CD4-positive, alpha-beta T cell treated with Interleukin-4 for 4 hours (primary cell): ENCODE results near the gene CD14.
"Not testable (repeated sequence)": the region's sequence is repeated elsewhere in the genome, so short reads cannot be mapped to it uniquely, and the experiment has no call there.

Experiments
- DNase-seq: peaks from one replicate; pipeline ENCODE4 v3.0.0-alpha.2; 2020

Gene CD14

DNA sequence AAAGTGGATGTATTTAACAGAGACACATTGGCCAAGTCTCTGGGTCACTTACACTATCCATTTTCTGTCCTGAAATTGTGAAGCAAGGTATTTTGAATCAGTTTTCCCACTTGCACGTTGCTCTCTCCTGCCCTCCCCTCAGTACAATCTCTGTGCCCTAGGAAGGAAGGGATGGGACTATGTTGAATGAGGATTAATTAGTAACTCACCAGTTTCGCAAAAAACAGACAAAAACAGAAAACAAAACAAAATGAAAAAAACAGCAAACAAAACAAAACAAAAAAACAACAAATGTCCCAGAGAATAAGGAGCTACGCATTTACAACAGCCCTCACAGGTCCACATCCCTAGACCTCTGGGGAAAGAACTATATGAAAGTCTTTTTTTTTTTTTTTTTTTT is 1.1 kb upstream of the CD14 start:
- DNase-seq, result no peak

DNA sequence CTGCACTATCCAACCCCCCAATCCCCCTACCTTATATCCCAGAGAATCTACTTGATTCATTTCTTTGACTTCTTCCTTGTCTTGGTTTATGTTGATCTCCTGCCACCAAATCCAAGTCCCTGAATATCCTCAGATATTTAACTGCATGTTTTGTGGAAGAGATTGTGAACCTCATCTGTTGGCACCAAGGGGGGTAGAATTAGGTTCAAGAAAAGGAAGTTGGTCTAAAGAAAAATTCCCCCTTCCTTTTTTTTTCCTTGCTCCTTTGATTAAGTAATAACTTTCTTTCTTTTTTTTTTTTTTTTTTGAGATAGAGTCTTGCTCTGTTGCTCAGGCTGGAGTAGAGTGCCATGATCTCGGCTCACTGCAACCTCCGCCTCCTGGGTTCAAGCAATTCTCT is 526 bp upstream of the CD14 start:
- no peak for DNase-seq

DNA sequence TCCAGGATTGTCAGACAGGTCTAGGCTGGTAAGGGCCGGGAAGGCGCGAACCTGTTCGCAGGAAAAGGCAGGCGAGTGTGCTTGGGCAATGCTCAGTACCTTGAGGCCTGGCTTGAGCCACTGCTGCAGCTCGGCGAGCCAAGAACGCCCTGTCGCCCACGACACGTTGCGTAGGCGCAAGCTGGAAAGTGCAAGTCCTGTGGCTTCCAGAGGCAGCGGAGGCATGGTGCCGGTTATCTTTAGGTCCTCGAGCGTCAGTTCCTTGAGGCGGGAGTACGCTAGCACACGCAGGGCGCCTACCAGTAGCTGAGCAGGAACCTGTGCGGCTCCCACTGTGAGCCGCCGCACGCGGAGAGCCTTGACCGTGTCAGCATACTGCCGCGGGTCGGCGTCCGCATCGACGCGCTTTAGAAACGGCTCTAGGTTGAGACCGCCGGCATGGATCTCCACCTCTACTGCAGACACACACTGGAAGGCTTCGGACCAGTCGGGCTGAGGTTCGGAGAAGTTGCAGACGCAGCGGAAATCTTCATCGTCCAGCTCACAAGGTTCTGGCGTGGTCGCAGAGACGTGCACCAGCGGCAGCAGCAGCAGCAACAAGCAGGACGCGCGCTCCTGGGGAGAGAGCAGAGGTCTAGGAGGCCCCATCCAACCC is 482 bp downstream of the CD14 start:
- DNase-seq, result peak; percentile 22

DNA sequence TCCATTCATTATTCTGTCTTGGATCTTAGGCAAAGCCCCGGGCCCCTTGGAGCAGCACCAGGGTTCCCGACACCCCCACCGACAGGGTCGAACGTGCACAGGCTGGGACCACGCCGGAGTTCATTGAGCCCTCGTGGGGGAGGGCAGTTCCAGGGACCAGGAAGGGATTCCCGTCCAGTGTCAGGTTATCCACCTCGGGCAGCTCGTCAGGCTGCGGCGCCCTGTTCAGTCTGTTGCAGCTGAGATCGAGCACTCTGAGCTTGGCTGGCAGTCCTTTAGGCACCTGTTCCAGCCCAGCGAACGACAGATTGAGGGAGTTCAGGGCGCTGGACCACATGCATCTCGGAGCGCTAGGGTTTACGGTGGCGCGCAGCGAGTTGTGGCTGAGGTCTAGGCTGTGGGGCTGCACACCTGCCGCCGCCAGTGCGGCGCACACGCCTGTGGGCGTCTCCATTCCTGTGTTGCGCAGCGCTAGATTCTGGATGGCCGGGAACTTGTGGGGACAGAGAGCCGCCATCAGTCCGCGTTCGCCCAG is 1.1 kb downstream of the CD14 start:
- DNase-seq, result peak; percentile 18

DNA sequence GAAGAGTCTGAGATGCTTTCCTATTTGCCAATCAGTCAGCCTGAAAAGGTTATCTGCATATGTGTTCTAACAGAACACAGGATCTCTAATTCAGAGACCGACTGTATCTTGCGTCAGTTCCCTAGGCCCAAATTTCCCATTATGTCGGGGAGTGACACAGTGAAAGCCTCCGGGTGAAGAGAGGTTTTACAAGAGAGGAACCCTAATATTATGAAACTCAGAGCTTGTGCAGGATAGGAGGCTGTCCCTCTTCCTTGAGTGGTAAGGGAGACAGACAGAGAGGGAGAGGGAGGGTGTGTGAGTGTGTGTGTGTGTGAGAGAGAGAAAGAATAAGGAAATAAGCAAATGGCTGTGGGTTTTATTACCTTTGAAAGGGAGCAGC is 1.9 kb downstream of the CD14 start:
- peak; percentile 11 for DNase-seq

DNA sequence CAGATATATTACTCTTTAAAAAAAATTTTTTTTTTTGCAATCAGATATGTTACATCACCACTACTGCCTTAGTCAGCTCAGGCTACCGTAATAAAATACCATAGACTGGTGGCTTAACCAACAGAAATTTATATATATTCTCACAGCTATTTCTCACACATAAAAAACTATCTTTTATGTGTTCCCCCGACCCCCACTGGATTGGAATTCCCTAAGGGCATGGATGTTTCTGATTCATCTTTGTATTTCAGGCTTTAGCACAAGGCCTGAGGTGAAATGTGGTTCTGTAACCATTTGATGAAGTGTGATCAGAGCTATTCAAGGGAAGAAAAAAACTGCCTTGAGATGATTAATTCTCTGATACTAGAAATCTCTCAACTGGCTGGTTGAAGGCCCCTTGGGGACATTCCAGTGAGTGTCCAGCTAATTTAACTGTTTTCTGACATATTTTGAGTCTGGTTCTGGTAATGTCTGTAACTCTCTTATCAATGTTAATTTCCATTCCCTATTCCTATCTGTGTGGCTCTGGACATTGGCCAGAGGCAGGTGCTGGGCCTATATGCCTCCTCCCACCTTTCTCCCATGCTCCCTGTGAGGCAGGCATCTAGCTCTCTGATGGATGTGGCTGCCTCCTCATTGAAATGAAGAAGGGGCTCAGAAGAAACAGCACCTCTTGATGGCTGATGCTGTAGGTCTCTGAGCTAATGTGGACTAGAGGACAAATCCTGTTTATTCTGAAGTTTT is 2.5 kb downstream of the CD14 start:
- no peak for DNase-seq

DNA sequence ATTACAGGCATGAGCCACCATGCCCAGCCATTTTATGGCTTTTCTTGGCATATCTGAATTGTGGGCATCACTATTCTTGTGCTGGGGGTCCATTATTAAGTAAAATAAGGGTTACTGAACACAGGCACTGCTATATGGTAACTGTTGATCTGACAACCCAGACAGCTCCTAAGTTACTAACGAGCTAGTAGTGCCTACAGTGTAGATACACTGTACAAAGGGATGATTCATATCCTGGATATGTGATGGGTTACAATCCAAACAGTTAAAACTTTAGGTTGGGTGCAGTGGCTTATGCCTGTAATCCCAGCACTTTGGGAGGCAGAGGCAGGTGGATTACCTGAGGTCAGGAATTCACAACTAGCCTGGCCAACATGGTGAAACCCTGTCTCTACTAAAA is 4.3 kb downstream of the CD14 start:
- DNase-seq, result no peak

DNA sequence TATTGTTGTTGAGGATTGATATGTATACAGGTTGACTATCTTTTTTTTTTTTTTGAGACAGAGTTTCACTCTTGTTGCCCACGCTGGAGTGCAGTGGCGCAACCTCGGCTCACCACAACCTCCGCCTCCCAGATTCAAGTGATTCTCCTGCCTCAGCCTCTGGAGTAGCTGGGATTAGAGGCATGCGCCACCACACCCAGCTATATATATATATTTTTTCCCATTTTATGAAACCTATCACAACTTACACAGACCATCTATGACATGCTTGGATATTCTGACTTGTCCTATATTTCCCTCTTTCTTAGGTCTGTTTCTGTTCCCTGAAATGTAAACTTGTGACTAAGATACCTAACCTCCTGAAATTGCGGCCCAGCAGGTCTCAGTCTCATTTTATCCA is 5.0 kb downstream of the CD14 start:
- no peak for DNase-seq

DNA sequence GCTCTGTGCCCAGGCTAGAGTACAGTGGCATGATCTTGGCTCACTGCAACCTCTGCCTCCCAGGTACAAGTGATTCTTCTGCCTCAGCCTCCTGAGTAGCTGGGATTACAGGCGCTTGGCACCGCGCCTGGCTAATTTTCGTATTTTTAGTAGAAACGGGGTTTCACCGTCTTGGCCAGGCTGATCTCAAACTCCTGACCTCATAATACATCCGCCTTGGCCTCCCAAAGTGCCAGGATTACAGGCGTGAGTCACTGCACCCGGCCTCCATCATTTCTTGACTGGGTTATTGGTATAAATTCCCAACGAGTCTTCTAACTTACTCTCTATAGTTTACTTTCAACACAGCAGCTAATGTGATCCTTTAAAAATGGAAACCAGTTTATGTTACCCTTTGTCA is 8.1 kb downstream of the CD14 start:
- DNase-seq, result not testable (repeated sequence)

DNA sequence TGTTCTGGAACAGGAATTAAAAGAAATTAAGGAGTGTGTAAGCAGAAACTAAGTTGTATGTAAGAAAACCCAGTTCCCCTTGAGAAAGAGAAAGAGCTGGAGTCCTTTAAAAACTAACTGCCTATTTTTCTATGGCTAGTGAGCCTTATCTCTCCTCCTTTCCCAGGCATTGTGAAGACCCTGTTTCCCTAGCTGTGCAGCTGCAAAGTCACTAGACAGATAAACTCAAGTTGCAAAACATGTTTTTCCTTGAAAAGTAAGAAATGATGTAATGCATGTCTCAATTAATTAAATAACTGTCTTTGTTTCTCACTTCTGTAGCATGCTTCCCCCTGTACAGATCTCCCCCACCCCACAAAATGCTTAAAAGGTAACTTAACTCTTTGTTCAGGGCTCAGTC is 9.9 kb downstream of the CD14 start:
- DNase-seq, result not testable (repeated sequence)

DNA sequence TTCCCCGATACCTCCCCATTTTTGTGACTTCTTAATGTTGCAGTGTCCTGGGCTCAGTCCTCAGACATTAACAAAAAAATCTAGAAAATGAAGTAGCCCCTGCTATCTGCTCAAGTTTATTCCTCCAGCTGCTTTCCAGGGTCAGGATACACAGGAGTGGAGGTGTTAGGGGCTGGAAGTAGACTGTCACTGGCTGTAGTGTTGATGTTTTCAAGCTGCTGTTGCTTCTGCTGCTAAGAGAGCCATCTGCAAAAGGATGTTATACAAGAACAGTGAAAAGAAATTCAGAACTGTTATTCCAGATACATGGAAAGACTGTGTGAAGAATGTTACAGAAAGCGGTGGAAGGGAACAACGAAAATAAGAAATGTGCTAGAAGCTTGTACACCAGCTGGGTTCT is 10.7 kb downstream of the CD14 start:
- DNase-seq, result no peak

DNA sequence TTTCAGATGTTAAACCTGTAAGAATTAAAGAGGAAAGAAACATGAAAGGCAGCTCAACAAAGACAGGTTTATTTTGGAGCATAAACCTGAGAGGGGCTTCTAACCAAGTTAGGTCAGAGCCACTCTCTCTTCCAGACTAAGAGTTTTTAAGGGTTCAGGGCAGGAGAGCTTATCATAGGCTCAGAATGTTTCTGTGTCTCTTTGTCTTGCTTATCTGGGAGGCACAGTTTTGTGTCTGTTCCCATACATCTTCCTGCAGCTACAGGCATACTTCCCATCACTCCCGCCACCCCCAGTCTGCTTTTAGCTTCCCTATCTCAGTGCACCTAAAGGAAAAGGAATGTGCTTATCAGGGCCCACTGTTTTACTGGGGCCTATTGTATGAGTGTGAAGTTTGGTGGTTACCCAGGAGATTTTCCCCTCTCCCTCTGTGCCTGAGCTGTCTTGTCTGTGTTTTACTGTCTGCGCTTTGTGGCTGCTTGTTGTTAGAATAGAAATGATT is 21.9 kb downstream of the CD14 start:
- DNase-seq, result no peak

DNA sequence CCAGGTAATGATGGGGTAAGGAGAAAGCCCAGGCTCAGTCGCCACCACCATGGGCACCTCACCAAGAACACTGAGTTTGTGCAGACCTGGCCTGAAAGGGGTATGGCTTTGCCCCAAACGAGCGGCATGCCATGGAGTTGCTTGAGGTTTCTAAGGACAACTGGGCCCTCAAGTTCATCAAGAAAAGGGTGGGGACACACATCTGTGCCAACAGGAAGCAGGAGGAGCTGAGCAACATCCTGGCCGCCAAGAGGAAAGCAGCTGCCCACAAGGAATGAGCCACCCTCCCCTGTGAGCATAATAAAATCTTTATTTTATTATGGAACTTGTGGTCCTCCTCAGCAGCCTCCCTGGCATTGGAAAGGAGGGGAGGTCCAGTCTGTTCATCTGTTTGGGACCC is 23.8 kb downstream of the CD14 start:
- no peak for DNase-seq

DNA sequence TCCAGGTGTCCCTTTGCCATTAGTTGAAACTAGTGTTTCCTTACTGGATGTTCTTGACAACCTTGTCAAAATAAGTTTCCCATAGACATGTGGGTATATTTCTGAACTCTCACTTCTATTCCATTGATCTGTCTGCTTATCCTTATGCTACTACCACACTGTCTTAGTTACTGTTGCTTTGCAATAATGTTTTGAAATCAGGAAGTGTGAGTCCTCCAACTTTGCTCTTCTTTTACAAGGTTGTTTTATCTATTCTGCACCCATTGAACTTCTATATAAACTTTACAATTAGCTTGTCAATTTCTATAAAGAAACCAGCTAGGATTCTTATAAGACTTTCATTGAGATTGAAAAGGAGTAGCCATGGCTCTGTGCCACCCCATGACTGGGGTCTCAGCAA is 24.3 kb downstream of the CD14 start:
- no peak for DNase-seq

DNA sequence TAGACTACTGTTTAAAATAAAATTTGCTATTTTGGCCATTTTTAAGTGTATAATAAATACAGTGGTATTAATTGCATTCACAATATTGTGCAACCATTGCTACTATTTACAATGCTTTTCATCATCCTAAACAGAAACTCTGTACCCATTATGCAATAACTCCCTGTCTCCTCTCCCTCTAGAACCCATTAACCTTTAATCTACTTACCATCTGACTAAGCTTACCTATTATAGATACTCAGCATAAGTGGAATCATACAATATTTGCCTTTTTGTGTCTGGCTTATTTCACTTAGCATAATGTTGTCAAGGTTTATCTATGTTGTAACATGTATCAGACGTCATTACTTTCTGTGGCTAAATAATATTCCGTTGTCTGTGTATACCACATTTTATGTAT is 25.9 kb downstream of the CD14 start:
- DNase-seq, result no peak

DNA sequence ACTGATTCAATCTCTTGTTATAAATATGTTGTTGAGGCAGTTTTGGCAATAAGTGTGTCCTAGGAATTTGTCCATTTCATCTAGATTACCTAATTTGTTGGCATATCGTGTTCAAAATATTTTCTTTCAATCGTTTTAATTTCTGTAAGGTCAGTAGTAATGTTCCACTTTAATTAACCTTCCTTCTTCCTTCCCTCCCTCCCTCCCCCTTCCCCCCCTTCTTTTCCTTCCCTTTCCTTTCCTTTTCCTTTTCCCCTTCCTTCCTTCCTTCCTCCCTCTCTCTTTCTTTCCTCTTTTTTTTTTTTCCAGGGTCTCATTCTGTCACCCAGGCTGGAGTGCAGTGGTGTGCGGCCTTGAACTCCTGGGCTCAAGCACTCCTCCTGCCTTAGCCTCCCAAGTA is 27.1 kb downstream of the CD14 start:
- DNase-seq, result no peak

DNA sequence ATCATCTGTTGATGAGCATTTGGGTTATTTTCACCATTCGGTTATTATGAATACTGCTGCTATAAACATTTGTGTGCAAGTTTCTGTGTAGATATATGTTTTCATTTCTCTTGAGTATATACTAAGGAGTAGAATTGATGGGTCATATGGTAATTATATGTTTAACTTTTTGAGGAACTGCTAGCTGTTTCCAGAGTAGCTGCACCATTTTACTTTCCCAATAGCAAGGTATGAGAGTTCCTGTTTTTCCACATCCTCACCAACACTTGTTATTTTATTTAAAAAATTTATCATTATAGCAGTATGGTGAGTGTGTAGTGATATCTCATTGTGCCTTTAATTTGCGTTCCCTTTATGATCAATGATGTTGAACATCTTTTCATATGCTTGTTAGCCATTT is 29.2 kb downstream of the CD14 start:
- no peak for DNase-seq

DNA sequence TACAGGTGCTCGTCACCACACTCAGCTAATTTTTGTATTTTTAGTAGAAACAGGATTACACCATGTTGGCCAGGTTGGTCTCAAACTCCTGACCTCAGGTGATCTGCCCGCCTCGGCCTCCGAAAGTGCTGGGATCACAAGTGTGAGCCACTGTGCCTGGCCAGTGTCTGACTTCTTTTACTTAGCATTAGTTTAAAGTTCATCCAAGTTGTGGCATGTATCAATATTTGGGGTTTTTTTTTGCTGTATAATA is 29.6 kb downstream of the CD14 start:
- DNase-seq, result not testable (repeated sequence)

DNA sequence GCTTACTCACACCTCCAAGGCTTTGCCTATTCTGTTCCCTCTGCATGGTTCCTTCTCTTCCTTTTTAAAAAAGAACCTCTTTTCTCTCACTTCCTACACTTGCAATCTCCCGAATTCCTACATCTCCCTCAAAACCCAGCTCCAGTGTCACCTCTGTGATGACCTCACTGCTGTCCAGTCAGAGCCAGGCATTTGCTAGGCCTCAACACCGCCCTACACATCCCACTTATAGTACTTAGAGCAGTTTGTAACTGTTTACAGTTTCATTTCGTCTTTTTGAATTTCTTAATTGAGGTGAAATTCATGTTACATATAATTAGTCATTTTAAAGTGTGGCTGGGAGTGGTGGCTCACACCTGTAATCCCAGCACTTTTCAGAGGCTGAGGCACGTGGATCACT is 30.8 kb downstream of the CD14 start:
- DNase-seq, result no peak

DNA sequence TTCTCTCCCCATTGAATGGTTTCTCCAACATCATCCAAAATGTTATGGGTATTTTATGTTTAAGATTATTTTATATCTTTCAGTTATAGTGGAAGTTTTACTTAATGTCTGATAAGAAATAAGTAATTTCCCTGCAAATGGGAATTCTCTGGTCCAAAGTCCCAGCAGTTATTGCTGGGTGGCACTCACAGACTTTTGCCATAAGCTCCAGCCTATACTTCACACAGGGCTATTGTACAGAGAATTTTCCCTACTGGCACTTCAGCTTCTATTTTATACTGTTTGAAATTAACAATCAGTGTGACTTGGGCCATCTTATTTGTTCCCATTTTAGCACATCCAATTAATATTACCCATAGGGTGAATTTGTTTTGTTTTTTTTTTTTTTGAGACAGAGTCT is 32.9 kb downstream of the CD14 start:
- DNase-seq, result no peak

DNA sequence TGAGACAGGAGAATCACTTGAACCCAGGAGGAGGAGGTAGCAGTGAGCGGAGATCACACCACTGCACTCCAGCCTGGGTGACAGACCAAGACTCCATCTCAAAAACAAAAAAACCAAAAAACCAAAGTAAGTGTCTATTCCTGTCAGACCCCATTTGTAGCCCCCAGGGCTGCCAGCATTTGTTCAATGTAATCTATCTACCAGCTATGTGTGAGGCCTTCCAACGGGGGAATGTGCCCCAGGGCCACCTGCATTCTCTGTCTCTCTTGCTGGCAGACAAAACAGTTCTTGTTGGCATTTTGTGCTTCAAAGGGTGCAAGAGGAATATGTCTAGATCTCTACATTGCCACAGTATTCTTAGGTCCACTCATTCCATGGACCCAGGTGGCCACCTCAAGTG is 34.1 kb downstream of the CD14 start:
- no peak for DNase-seq

DNA sequence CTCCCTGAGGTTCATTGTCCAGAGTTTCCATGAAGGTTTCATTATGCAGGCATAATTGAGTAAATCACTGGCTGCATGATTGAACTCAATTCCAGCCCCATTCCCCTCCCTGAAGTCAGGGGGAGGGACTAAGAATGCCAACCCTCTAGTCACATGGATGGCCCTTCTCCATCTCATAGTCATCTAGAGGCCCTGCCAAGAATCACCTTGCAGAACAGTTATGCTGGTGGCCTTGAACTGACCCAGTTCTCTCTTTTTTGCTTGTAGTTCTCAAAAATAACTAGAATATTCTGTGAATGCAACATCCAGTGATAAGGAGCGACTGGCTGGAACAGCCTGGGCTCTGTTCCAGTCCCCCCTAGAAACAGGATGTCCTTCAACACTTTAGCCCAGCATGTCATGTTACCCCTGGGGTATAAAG is 36.6 kb downstream of the CD14 start:
- no peak for DNase-seq

DNA sequence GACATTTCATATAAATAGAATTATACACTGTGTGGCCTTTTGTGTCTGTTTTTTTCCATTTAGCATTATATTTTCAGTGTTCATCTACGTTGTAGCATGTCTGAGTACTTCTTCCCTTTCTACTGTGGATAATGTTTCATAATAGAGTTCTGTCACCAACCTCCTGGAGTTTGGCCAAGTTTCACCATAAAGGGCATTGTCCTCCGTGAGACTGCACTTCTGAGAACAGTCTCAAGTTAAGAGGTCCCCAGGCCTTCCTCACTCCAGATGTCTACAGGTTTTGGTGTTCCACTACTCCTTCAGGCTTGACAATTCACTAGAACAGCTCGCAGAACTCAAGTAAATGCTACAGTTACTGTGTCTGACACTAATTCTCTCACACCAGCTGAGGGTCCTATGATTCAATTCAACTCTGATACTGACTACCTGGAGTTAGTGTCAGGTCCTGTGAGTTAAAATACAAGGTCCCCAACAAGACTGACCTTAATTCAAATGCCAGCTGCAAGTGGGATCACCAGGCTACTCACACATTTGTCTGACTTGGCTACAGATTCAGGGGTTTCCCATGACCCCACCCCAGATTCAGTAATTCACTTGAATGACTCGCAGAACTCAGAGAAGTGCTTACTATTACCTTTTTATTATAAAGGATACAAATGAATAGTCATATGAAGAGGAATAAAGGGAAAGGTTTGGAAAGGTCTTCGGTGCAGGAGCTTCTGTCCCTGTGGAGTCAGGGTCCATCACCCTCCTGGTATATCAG is 37.3 kb downstream of the CD14 start:
- DNase-seq, result no peak

DNA sequence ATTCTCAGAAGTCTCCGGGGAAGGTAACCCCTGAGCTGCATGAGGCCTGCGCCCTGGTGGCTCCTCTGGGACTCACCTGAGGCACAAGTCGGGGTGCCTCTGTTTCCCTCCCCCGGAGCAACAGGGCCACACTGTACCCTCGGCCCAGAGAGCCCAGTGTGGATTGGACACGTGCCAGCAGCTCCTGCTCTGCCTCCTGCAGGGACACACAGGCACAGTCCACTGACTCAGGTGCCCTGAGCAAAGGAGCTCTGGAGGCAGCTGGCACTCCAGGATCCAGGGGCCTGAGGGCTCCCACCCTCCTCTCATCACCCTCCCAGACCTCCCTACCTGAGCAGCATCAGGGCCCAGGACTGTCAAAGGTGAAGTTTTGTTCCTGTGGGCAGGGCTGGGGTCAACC is 38.8 kb downstream of the CD14 start:
- no peak for DNase-seq
